Caco-2 (cell line): ENCODE data around the gene ZFP90. TPM values are rescaled to one million over a fixed set of nuclear protein-coding genes. Genes with fewer than 3 reads are reported as not detected.

ENCODE experiments used
- BruUV-seq: library from RNA; stranded (reverse); fragments of 400-500 nt; replicated peaks from 2 replicates; lab custom pipeline; 2021; lab: Mats Ljungman, UMichigan
- CTCF ChIA-PET: fragments of 300-600 bp; sonication (Branson Sonifier 250); formaldehyde crosslinking; loops from one replicate; lab custom pipeline; 2022; ENCODE audit warnings: antibody characterized with exemption; lab: Charles Lee
- POLR2A ChIA-PET: fragments of 300-600 bp; sonication (Branson Sonifier 250); formaldehyde crosslinking; loops from one replicate; lab custom pipeline; 2022; ENCODE audit warnings: antibody characterized with exemption; lab: Charles Lee
- DNase-seq, 2 experiments: peaks; one replicate each; pipeline versions ENCODE4 v3.0.0 to v3.0.0-alpha.2; 2020 to 2022
- H3K27me3 ChIP-seq: replicated peaks from 2 replicates; pipeline ENCODE4 v1.6.0; 2011; ENCODE audit warnings: low read length; ENCODE audit not compliant: control insufficient read depth, insufficient read depth
- H3K36me3 ChIP-seq: 2 replicates; pipeline ENCODE4 v1.5.1; 2011; ENCODE audit warnings: low read length; ENCODE audit not compliant: control insufficient read depth, insufficient read depth
- H3K4me1 ChIP-seq: fragments of 250-450 bp; sonication (Bioruptor Pico); 2 replicates; pipeline ENCODE4 v1.5.1; 2020; ENCODE audit warnings: mild to moderate bottlenecking
- H3K4me3 ChIP-seq: 2 replicates; pipeline ENCODE4 v1.5.1; 2011; ENCODE audit warnings: low read depth, mild to moderate bottlenecking, control low read depth, low read length
- H3K9me3 ChIP-seq: fragments of 250-450 bp; sonication (Bioruptor Pico); 2 replicates; pipeline ENCODE4 v1.5.1; 2020; ENCODE audit warnings: mild to moderate bottlenecking, moderate library complexity
- H3K27ac Mint-ChIP-seq: one replicate; pipeline ENCODE4 v1.8.0; 2022; ENCODE audit warnings: mixed read lengths; ENCODE audit not compliant: unreplicated experiment
- H3K27me3 Mint-ChIP-seq: one replicate; pipeline ENCODE4 v1.8.0; 2022; ENCODE audit warnings: mixed read lengths; ENCODE audit not compliant: insufficient read depth, unreplicated experiment
- H3K36me3 Mint-ChIP-seq: one replicate; pipeline ENCODE4 v1.8.0; 2022; ENCODE audit warnings: mild to moderate bottlenecking, mixed read lengths; ENCODE audit not compliant: insufficient read depth, unreplicated experiment
- H3K4me1 Mint-ChIP-seq: one replicate; pipeline ENCODE4 v1.8.0; 2022; ENCODE audit warnings: low read depth, mixed read lengths; ENCODE audit not compliant: unreplicated experiment
- H3K4me3 Mint-ChIP-seq: one replicate; pipeline ENCODE4 v1.8.0; 2022; ENCODE audit warnings: mild to moderate bottlenecking, moderate library complexity, mixed read lengths; ENCODE audit not compliant: unreplicated experiment
- H3K9me3 Mint-ChIP-seq: one replicate; pipeline ENCODE4 v1.8.0; 2022; ENCODE audit warnings: mixed read lengths; ENCODE audit not compliant: unreplicated experiment
- intact Hi-C: fragments of 100-400 bp; cut with micrococcal nuclease; formaldehyde crosslinking; loops from one replicate; pipeline ENCODE4 v1.10.0; 2022; ENCODE audit not compliant: unreplicated experiment
- total RNA-seq: library from RNA; stranded (reverse); gene quantifications from 2 replicates; pipeline ENCODE4 v1.2.3, GENCODE V29; 2022
- TF ChIP-seq, protein P1 (sequence below), 2 experiments: fragments of 200-600 bp in 1 of 2; IDR thresholded peaks; 1 replicate in 1 of 2; 2 replicates in 1 of 2; pipeline versions ENCODE4 v1.5.1 to v1.8.0; 2011 to 2022; ENCODE audit warnings: antibody characterized with exemption in 1 of 2, control low read depth in 1 of 2, inconsistent platforms in 1 of 2, low read depth in 1 of 2, low read length in 1 of 2, mild to moderate bottlenecking in 1 of 2, moderate library complexity in 1 of 2; ENCODE audit not compliant: insufficient read depth in 1 of 2, severe bottlenecking in 1 of 2, unreplicated experiment in 1 of 2

The ZFP90 gene
- total RNA-seq, 1 experiment from 2014 or later = 23.2 TPM

DNA sequence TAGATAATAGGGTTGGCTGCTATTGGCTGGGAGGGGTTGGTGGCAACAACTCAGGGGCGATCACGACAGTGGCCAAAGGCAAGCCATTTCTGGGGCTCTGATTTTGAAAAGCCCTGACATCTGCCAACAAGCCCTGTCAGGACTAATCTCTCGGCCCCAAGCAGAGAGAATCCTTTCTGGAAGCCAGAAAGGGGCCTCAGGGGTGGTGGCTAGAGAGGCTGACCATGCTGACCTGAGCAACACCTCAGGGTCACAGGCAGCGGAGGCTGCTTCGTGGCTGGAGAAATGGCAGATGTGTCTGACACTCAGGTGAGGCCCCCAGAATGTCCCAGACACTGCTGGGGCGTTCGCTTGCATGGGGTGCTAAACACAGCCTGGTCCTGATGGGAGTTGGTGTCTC, 35.0 kb upstream of the ZFP90 start:
- no peak for DNase-seq
- ChIA-PET POLR2A (no interaction called here), CTCF (no interaction called here)
- peaks cover 16% of the 10 kb centered on the region for H3K27me3 Mint-ChIP-seq
- H3K27ac Mint-ChIP-seq = no peak overlapping the region
- no TSS peak for BruUV-seq
- intact Hi-C loops = no loop called here
- H3K27me3 ChIP-seq = peaks cover 1% of the 10 kb centered on the region; the same call in 1 of the 2 replicates
- no peak overlapping the region for H3K4me3 Mint-ChIP-seq
- no peaks in the 10 kb centered on the region for H3K4me1 ChIP-seq
- no peaks in the 10 kb centered on the region for H3K36me3 ChIP-seq
- no peaks in the 10 kb centered on the region for H3K9me3 Mint-ChIP-seq
- H3K36me3 Mint-ChIP-seq = no peaks in the 10 kb centered on the region
- H3K9me3 ChIP-seq = no peaks in the 10 kb centered on the region
- no peak overlapping the region for H3K4me3 ChIP-seq
- no peaks in the 10 kb centered on the region for H3K4me1 Mint-ChIP-seq
- TF ChIP-seq, protein P1, sequence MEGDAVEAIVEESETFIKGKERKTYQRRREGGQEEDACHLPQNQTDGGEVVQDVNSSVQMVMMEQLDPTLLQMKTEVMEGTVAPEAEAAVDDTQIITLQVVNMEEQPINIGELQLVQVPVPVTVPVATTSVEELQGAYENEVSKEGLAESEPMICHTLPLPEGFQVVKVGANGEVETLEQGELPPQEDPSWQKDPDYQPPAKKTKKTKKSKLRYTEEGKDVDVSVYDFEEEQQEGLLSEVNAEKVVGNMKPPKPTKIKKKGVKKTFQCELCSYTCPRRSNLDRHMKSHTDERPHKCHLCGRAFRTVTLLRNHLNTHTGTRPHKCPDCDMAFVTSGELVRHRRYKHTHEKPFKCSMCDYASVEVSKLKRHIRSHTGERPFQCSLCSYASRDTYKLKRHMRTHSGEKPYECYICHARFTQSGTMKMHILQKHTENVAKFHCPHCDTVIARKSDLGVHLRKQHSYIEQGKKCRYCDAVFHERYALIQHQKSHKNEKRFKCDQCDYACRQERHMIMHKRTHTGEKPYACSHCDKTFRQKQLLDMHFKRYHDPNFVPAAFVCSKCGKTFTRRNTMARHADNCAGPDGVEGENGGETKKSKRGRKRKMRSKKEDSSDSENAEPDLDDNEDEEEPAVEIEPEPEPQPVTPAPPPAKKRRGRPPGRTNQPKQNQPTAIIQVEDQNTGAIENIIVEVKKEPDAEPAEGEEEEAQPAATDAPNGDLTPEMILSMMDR (IDR thresholded peaks at IDR 0.05; ENCODE audit: insufficient read depth in 1 of 2, low read depth in 1 of 2, low read length in 1 of 2, severe bottlenecking in 1 of 2, unreplicated experiment in 1 of 2) = no peak

DNA sequence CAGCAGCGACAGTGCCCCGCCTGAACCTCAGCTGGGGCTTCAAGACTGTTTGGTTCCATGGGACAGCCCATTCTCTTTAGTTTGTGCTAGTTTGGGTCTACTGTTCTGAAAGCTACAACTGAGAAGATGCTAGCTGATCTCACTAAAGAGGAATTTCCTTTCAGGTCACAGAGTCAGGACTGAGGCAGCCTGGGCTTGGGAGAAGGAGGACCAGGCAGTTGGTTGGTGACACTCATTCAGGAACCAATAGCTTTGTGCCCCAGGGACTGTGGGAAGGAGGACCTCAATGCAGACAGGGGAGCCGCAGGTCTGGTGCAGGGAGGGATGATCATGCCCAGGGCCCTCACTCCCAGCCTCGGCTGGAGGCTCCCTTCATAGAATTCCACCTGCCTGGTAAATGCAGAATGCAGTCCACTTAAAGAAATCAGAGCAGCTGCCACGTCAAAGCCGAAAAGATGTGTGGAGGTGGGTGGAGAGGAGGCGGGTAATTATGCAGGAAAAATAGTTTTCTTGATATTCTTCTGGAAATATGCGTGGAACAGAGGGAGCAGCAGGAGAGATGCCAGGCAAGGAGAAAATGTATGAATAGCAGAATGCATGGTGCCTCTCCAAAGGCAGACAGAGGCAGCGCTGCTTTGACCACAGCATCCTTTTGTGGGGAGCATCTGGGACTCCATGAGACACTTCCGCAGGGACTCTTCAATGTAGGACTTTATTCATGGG, 32.6 kb upstream of the ZFP90 start:
- TF ChIP-seq, protein P1 (IDR thresholded peaks at IDR 0.05; ENCODE audit: insufficient read depth in 1 of 2, low read depth in 1 of 2, low read length in 1 of 2, severe bottlenecking in 1 of 2, unreplicated experiment in 1 of 2) = no peak
- POLR2A ChIA-PET = no interaction called here
- peaks cover 1% of the 10 kb centered on the region; the same call in 1 of the 2 replicates for H3K27me3 ChIP-seq
- no peaks in the 10 kb centered on the region for H3K36me3 ChIP-seq
- no peaks in the 10 kb centered on the region for H3K4me1 ChIP-seq
- Mint-ChIP-seq H3K4me1 (no peaks in the 10 kb centered on the region), H3K27ac (no peak overlapping the region), H3K36me3 (no peaks in the 10 kb centered on the region), H3K4me3 (no peak overlapping the region), H3K27me3 (peaks cover 21% of the 10 kb centered on the region), H3K9me3 (no peaks in the 10 kb centered on the region)
- intact Hi-C loops = loop anchor here (5.0 kb wide), 1 partner anchor 59 kb away; the partner anchor contains the start of gene SMPD3
- DNase-seq = no peak
- BruUV-seq = no TSS peak
- H3K9me3 ChIP-seq = 0 out of 2 replicates have a peak, but pooled peaks cover 3% of the 10 kb centered on the region
- H3K4me3 ChIP-seq = no peak overlapping the region
- CTCF ChIA-PET = interaction anchor here (0.9 kb wide), 1 partner anchor 14 kb away, joined by 4 read pairs; no protein-coding TSS in a partner anchor

DNA sequence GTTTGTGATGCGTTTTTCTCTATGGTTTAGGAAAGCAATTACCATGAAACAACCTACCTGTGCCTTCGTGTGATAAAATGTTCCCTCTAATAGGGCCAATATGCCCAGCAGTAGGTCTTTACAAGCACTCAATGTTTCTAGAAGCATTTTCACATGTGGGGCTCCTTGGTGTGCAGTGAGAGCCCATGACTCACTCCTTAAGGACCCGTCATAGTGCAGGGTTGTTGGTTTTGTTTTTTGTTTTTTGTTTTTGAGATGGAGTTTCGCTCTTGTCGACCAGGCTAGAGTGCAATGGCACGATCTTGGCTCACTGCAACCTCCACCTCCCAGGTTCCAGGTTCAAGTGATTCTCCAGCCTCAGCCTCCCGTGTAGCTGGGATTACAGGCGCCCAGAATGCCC, 31.1 kb upstream of the ZFP90 start:
- POLR2A ChIA-PET = no interaction called here
- intact Hi-C loops = loop anchor here (5.0 kb wide), 1 partner anchor 61 kb away; the partner anchor contains the start of gene SMPD3
- no peak for DNase-seq
- CTCF ChIA-PET = no interaction called here
- H3K4me1 Mint-ChIP-seq = no peaks in the 10 kb centered on the region
- peaks cover 1% of the 10 kb centered on the region; the same call in 1 of the 2 replicates for H3K27me3 ChIP-seq
- 0 out of 2 replicates have a peak, but pooled peaks cover 3% of the 10 kb centered on the region for H3K9me3 ChIP-seq
- no peaks in the 10 kb centered on the region for H3K36me3 ChIP-seq
- H3K4me3 Mint-ChIP-seq = no peak overlapping the region
- H3K27ac Mint-ChIP-seq = no peak overlapping the region
- TF ChIP-seq, protein P1 (IDR thresholded peaks at IDR 0.05; ENCODE audit: insufficient read depth in 1 of 2, low read depth in 1 of 2, low read length in 1 of 2, severe bottlenecking in 1 of 2, unreplicated experiment in 1 of 2) = no peak
- no peak overlapping the region for H3K4me3 ChIP-seq
- no TSS peak for BruUV-seq
- peaks cover 21% of the 10 kb centered on the region for H3K27me3 Mint-ChIP-seq
- H3K36me3 Mint-ChIP-seq = no peaks in the 10 kb centered on the region
- H3K4me1 ChIP-seq = no peaks in the 10 kb centered on the region
- H3K9me3 Mint-ChIP-seq = no peaks in the 10 kb centered on the region
